Activated T-cell treated with anti-CD3 and anti-CD28 coated beads, Interleukin-2, amount 50 U/mL, for 48 hours (primary cell): Measurements from ENCODE around the gene AOPEP.
"Not testable (repeated sequence)": the region's sequence is repeated elsewhere in the genome, so short reads cannot be mapped to it uniquely, and the experiment has no call there.

Experiments
- DNase-seq, 2 experiments: peaks; one replicate each; pipeline ENCODE4 v3.0.0-alpha.2; 2020

Gene AOPEP

GRCh38 chr9:94941211-94941875 is 214.8 kb downstream of the AOPEP start:
- DNase-seq: no peak

DNA sequence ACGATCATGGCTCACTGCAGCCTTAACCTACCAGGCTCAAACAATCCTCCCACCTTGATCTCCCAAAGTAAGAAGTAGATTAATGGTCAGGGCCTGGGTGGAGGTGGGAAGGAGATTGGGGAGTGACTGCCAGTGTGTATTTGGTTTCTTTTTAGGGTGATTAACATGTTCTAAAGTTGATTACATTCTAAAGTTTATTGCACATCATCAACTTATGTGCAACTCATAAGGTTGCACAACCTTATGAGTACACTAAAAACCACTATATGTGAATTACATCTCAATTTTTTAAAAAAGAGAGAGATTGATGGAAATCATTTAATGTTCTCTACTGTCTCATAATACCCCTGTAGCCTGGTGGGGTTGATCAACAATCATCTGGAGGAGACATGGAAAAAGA is 218.1 kb downstream of the AOPEP start:
- DNase-seq: no peak

GRCh38 chr9:94945197-94946144 is 219.0 kb downstream of the AOPEP start:
- DNase-seq: no peak

DNA sequence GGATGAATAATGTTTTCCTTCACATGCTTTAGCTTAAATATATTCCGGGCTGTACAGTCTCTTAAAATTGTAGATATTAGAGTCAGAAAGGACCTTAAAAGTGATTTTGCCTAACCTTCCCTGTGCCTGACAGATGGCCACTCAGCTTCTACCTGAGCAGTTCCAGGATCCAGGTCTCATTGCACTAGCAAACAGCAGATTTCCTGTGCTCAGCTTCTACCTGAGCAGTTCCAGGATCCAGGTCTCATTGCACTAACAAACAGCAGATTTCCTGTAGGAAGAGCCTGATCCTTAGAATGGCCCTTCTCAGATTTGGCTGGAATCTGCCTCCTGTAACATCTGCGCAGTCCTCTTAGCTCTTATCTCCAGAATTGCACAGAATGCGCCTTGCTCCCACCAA is 219.8 kb downstream of the AOPEP start:
- DNase-seq: no peak

- DNase-seq: no peak
Measured at GRCh38 chr9:94948567-94949235, 222.2 kb downstream of the AOPEP start.

GRCh38 chr9:94949370-94949769 is 222.9 kb downstream of the AOPEP start:
- DNase-seq: no peak

DNA sequence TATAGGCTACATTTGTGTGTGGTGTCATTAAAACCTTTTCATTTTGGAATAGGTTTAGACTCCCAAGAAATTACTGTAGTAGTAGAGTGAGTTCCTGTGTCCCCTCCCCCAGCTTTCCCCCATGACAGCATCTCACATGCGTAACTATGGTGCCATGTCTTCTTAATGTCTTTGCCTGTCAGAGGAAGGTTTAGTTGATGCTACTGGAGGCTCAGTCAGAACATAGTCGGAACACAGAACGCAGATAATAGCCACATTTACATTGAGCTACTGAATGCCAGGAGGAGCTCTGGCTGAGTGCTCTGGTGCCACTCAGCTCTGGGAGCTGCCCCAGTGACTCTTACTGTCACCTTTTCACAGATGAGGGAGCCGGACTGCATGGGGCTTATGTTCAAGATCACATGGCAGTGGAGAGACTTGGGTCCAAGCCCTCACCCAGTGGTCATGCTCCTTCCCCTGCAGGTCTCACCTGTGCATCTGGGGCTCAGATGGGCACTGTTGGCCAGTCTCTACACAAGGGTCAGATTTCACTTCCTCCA is 223.6 kb downstream of the AOPEP start:
- no peak for DNase-seq

GRCh38 chr9:94950579-94951323 is 224.3 kb downstream of the AOPEP start:
- DNase-seq: no peak

DNA sequence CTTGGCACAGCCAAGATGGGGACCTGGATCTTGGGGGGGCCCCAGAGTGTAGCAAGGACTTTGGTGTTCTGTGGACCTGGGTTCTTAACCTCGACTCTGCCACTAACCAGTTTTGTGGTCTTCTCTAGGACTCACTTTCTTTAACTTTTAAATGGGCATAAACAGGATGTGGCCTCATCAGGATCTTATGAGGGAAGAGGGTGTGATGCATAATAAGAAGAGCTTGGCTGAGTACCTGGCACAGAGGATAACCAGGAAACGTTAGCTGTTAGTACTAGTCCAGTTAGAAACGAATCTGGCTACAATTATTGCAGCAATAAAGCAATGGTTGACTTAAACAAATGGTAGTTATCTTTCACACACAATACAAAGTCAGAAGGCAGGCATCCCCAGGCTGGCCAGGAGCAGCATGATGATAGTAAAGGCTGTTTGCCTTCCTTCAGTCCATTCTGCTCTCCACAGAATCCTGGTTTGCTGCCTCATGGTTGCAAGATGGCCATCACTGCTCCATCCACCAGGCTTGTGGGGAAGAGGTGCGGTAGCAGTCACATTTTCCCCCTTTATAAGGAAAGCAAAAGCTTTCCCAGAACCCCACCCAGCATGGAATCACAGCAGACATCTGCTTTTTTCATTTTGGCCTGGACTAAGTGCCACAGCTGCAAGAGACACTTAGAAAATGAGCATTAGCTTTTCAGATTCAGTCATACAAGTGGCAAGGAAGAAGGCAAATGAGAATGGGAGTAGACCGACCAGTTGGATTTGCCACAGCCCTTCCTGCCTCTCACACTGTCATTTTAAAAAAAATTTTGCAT is 225.0 kb downstream of the AOPEP start:
- DNase-seq: no peak

DNA sequence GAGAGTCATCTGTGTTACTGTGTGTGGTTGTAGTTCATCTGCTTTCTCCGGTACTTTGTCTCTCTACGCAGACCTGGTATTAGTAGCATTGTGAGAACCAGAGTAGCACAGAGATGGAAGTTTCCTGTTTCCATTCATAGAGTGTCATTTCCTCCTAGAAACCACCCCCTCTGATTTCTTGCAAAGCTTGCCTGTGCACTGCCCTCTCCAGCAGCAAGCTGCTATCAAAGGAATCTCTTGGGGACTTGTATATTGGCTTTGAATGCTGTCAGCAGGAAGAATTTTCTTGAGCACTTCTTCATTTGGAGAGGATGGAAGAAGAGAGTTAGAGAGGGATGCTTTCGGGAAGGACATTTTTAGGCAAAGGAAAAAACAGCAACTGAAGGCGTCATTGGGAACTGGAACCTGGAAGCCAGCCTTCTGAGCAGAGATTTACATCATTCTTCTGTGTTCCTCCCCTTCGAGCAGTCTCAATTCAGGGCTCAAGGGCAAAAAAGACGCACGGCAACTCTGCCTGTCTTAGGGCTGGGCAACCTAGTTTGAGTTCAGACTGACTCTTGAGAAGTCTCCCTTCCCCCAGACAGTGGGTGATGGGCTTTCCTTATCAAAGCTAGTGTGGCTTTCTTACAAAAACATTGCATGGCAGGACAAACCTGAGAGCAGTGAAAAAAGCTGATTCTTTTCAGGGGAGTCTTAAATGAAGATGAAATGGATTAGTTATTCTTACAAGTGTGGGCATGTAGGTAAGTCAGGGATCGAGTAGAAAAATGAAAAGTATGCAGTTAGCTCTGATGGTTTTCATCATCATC is 226.3 kb downstream of the AOPEP start:
- DNase-seq: no peak

GRCh38 chr9:94956731-94957130 is 230.2 kb downstream of the AOPEP start:
- DNase-seq: no peak

GRCh38 chr9:94960964-94961363 is 234.5 kb downstream of the AOPEP start:
- no peak for DNase-seq

- DNase-seq: no peak
Measured at GRCh38 chr9:94961870-94962269, 235.4 kb downstream of the AOPEP start.

GRCh38 chr9:94965631-94966030 is 239.1 kb downstream of the AOPEP start:
- DNase-seq: not testable (repeated sequence)

DNA sequence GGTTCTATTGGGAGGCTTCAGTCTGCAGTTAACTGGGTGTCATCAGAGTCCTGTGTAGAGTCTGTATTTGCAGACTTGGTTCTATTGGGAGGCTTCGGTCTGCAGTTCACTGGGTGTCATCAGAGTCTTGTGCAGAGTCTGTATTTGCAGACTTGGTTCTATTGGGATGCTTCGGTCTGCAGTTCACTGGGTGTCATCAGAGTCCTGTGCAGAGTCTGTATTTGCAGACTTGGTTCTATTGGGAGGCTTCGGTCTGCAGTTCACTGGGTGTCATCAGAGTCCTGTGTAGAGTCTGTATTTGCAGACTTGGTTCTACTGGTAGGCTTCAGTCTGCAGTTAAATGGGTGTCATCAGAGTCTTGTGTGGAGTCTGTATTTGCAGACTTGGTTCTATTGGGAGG is 239.5 kb downstream of the AOPEP start:
- not testable (repeated sequence) for DNase-seq

DNA sequence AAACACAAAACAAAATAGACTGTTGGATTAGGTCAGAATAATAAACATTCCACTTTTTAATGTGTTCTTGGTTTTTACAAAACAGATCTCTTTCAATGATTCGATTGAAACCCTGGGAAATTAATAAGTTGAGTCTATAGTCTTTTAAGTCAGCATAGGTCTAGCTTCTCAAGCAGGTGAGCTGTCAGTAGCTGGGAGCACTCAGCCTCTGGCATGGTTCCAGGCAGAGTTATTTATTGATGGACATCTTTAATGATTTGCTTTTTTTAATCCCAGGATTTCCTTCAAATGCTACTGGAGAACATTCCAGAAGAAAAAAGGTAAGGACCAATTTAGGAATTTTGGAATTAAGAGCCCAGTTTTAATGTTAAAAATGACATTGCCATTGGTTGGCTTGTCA is 241.0 kb downstream of the AOPEP start:
- no peak for DNase-seq

DNA sequence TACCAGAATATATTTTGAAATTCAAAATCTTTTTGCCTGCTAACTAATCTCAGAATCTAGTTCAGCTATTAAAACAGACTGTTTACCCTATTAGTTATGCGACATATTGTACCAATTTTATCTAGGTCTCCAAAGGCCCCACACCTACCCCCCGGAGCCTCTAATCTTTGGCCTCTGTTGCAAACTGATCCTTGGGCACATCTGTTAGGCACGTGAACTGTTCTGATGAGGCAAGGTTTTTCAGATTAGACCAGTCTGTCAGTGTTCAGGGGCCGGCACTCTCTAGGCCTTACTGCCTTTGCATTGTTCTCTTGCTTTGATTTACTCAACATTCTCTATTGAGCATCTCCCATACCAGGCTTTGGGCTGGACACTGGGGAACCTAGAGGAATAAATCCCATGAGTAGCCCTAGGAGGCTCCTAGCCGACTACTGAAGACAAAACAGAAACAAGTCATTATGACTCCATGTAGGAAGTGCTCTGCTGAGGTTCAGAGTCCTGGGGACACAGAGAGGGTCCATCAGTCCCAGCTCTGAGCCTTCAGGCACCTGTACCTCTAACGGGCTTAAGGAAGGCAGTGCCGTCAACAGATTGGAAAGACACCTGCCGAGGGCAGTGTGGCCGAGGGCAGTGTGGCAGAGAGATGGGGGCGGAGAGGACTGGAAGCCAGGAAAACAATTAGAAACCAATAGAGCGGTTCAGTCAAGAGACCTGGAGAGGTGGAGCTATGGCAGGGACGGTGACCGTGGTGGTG is 245.1 kb downstream of the AOPEP start:
- DNase-seq: no peak

- DNase-seq: no peak
Measured at GRCh38 chr9:94973451-94973941, 247.0 kb downstream of the AOPEP start.

DNA sequence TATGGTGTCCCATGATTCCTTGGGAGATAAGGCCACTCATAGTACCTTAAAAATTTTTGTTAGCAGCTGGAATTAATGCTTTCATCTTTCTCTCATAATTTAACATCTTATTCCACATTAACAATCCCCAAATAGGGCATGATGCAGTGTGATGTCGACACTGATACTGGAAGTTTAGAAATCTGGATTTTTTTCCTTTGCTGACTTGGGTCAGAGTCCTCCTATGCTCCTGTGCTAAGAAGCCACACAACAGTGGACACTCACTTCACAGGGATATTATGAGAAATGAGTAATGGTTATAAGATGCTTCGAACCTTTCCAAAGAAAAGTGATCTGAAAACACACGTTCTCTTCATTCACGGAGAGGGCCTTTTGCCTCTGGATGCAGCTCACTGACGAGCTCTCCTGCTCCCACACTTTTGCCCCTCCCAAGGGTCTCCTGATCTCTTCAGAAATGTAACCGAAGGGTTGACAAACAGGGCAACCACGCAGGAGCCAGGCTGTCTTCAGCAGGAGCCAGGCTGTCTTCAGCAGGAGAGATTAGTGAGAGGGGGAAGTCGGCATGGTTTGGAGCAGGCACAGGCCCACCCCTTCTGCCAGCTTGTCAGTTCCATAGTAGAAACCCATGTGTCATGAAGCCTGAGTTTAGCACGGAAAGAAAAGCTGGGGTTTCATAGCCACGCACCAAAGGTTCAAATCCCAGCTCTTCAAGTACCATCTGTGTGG is 247.8 kb downstream of the AOPEP start:
- DNase-seq: no peak
